HEK293 (cell line): ENCODE data around the gene ARHGAP22.

Experiments used
- CTCF ChIA-PET: fragments of 350-600 bp; formaldehyde crosslinking; extraction: SDS; loops from one replicate; lab custom pipeline; 2021; ENCODE audit warnings: antibody characterized with exemption; lab: Yijun Ruan, JAX
- POLR2A ChIA-PET: fragments of 300-600 bp; formaldehyde crosslinking; extraction: SDS; loops from one replicate; lab custom pipeline; 2020; ENCODE audit warnings: antibody characterized with exemption, inconsistent platforms; lab: Yijun Ruan, JAX
- H3K27ac ChIP-seq: fragments of 200-500 bp; sonication (Bioruptor generic); 2 replicates; pipeline ENCODE4 v1.5.1; 2014; ENCODE audit warnings: low read depth, low read length, control low read depth, inconsistent platforms; ENCODE audit errors: extremely low read depth
- H3K36me3 ChIP-seq, 2 experiments: fragments of 200-500 bp in 1 of 2; sonication (Bioruptor generic) in 1 of 2; 1 replicate in 1 of 2; 2 replicates in 1 of 2; pipeline ENCODE4 v1.5.1; 2014 to 2017; ENCODE audit warnings: inconsistent platforms in 2 of 2, low read length in 2 of 2; ENCODE audit not compliant: control insufficient read depth in 2 of 2, insufficient read depth in 1 of 2
- H3K4me1 ChIP-seq: fragments of 200-500 bp; sonication (Bioruptor generic); 2 replicates; pipeline ENCODE4 v1.5.1; 2014; ENCODE audit warnings: mild to moderate bottlenecking, low read length, inconsistent platforms; ENCODE audit not compliant: control insufficient read depth, insufficient read depth
- H3K4me3 ChIP-seq: 2 replicates; pipeline ENCODE4 v1.5.1; 2011; ENCODE audit warnings: low read depth, mild to moderate bottlenecking, control low read depth, low read length, moderate library complexity
- H3K9me3 ChIP-seq: fragments of 200-500 bp; sonication (Bioruptor generic); 2 replicates; pipeline ENCODE4 v1.5.1; 2014; ENCODE audit warnings: low read depth, low read length, inconsistent platforms; ENCODE audit not compliant: control insufficient read depth, insufficient read depth
- EGR2 ChIP-seq: fragments of 450-650 bp; formaldehyde crosslinking; IDR thresholded peaks from 2 replicates; pipeline ENCODE4 v1.5.1; 2016; ENCODE audit warnings: low read depth, missing biosample characterization, missing genetic modification characterization
- KLF10 ChIP-seq: fragments of 450-650 bp; IDR thresholded peaks from 2 replicates; pipeline ENCODE4 v1.5.1; 2018; ENCODE audit warnings: missing biosample characterization, mild to moderate bottlenecking, missing genetic modification characterization
- KLF8 ChIP-seq: fragments of 450-650 bp; formaldehyde crosslinking; IDR thresholded peaks from 2 replicates; pipeline ENCODE4 v1.5.1; 2016; ENCODE audit warnings: missing biosample characterization, missing genetic modification characterization
- ZBTB20 ChIP-seq: fragments of 450-650 bp; formaldehyde crosslinking; IDR thresholded peaks from 2 replicates; pipeline ENCODE4 v1.5.1; 2016; ENCODE audit warnings: missing biosample characterization, missing genetic modification characterization
- ZFHX2 ChIP-seq: fragments of 450-650 bp; formaldehyde crosslinking; conservative IDR thresholded peaks from 2 replicates; pipeline ENCODE4 v1.5.1; 2016; ENCODE audit warnings: missing biosample characterization, missing genetic modification characterization
- ZNF146 ChIP-seq: fragments of 450-650 bp; formaldehyde crosslinking; IDR thresholded peaks from 2 replicates; pipeline ENCODE4 v1.5.1; 2016; ENCODE audit warnings: missing biosample characterization, missing genetic modification characterization
- ZNF184 ChIP-seq: fragments of 450-650 bp; IDR thresholded peaks from 2 replicates; pipeline ENCODE4 v1.5.1; 2018; ENCODE audit warnings: missing biosample characterization, mild to moderate bottlenecking, missing genetic modification characterization
- ZNF19 ChIP-seq: fragments of 450-650 bp; formaldehyde crosslinking; IDR thresholded peaks from 2 replicates; pipeline ENCODE4; 2016; ENCODE audit warnings: missing biosample characterization, missing genetic modification characterization, low read depth
- ZNF324 ChIP-seq: fragments of 450-650 bp; formaldehyde crosslinking; IDR thresholded peaks from 2 replicates; pipeline ENCODE4 v1.5.1; 2016; ENCODE audit warnings: missing biosample characterization, missing genetic modification characterization
- ZNF391 ChIP-seq: fragments of 450-650 bp; formaldehyde crosslinking; IDR thresholded peaks from 2 replicates; pipeline ENCODE4 v1.5.1; 2016; ENCODE audit warnings: low read depth, missing biosample characterization, missing genetic modification characterization, borderline replicate concordance
- ZNF510 ChIP-seq: fragments of 450-650 bp; formaldehyde crosslinking; IDR thresholded peaks from 2 replicates; pipeline ENCODE4 v1.5.1; 2018; ENCODE audit warnings: mild to moderate bottlenecking, missing genetic modification characterization, missing biosample characterization; ENCODE audit not compliant: insufficient replicate concordance
- ZNF555 ChIP-seq: fragments of 450-650 bp; formaldehyde crosslinking; conservative IDR thresholded peaks from 2 replicates; pipeline ENCODE4 v1.5.1; 2017; ENCODE audit warnings: missing biosample characterization, mild to moderate bottlenecking, missing genetic modification characterization, inconsistent platforms
- ZNF585B ChIP-seq: fragments of 450-650 bp; formaldehyde crosslinking; IDR thresholded peaks from 2 replicates; pipeline ENCODE4 v1.5.1; 2016; ENCODE audit warnings: missing biosample characterization, missing genetic modification characterization
- ZNF600 ChIP-seq: fragments of 450-650 bp; formaldehyde crosslinking; IDR thresholded peaks from 2 replicates; pipeline ENCODE4 v1.5.1; 2016; ENCODE audit warnings: missing biosample characterization, missing genetic modification characterization
- ZNF654 ChIP-seq: fragments of 450-650 bp; formaldehyde crosslinking; IDR thresholded peaks from 2 replicates; pipeline ENCODE4 v1.5.1; 2016; ENCODE audit warnings: low read depth, missing biosample characterization, missing genetic modification characterization
- ZNF670 ChIP-seq: fragments of 450-650 bp; formaldehyde crosslinking; IDR thresholded peaks from 2 replicates; pipeline ENCODE4 v1.5.1; 2016; ENCODE audit warnings: missing biosample characterization, missing genetic modification characterization, low read depth
- ZNF791 ChIP-seq: fragments of 450-650 bp; formaldehyde crosslinking; IDR thresholded peaks from 2 replicates; pipeline ENCODE4 v1.5.1; 2016; ENCODE audit warnings: missing biosample characterization, missing genetic modification characterization
- TF ChIP-seq, protein P1 (sequence below): fragments of 450-650 bp; formaldehyde crosslinking; IDR thresholded peaks from 2 replicates; pipeline ENCODE4 v1.5.1; 2016; ENCODE audit warnings: missing biosample characterization, missing genetic modification characterization
- TF ChIP-seq, protein P2 (sequence below): fragments of 450-650 bp; formaldehyde crosslinking; IDR thresholded peaks from 2 replicates; pipeline ENCODE4 v1.5.1; 2017; ENCODE audit warnings: missing biosample characterization, mild to moderate bottlenecking, missing genetic modification characterization, moderate library complexity
- TF ChIP-seq, protein P3 (sequence below): fragments of 450-650 bp; formaldehyde crosslinking; IDR thresholded peaks from 2 replicates; pipeline ENCODE4 v1.5.1; 2016; ENCODE audit warnings: missing biosample characterization, missing genetic modification characterization
- TF ChIP-seq, protein P4 (sequence below): fragments of 450-650 bp; formaldehyde crosslinking; IDR thresholded peaks from 2 replicates; pipeline ENCODE4 v1.5.1; 2016; ENCODE audit warnings: missing biosample characterization, missing genetic modification characterization
- TF ChIP-seq, protein P5 (sequence below): fragments of 450-650 bp; formaldehyde crosslinking; IDR thresholded peaks from 2 replicates; pipeline ENCODE4 v1.5.1; 2017; ENCODE audit warnings: missing biosample characterization, missing genetic modification characterization

ARHGAP22 gene

DNA sequence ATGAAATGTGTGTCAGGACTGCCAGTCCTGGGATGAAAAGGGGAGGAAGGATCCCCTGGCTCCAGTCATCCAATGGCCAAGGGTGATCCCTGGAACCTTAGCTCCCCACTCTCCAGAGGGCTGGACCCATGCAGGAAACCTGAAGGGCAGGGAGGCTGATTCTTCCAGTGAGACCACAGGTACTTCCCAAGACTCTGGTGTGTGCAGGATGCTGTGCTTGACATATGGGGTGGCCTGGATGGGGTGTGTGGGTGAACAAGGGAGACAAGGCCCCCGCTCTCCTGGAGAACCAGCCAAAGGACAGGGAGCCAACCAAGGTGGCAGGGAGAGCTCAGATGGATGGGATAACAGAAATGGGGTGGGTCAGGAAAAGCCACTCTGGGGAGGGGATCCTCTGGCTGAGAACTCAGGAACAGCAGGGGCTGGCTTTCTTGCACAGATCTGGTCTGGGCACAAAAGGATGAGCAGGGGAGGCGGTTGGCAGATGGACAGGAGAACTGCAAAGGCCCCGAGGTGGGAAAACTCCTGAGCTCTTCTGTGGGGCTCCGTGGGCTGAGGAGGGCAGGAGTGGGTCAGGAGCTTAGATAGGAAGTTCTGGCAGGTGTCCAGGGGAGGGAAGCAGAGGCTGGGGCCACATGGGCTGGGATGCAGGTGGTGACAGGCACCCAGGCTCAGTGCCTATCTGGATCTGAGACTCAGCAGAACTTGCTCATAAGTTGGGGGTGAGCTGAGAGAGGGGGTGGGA lies 100.6 kb downstream of the ARHGAP22 start:
- Histone ChIP-seq H3K4me1 (peaks cover 5% of the 10 kb centered on the region), H3K27ac (no peak overlapping the region), H3K4me3 (no peak overlapping the region), H3K36me3 (no peaks in the 10 kb centered on the region), H3K9me3 (no peaks in the 10 kb centered on the region)
- ChIA-PET POLR2A (no interaction called here), CTCF (interaction anchor here (0.6 to 1.6 kb wide), 5 partner anchors 8 to 141 kb away, joined by 4 to 5 read pairs (median 4); no protein-coding TSS in a partner anchor)
- TF ChIP-seq ZFHX2 (0 out of 2 replicates have a peak, but pooled peaks have one; percentile 27), ZNF184 (tag by site-specific recombination) (no peak), EGR2 (tag by site-specific recombination) (peak; percentile 22; the same call in 1 of the 2 replicates)

DNA sequence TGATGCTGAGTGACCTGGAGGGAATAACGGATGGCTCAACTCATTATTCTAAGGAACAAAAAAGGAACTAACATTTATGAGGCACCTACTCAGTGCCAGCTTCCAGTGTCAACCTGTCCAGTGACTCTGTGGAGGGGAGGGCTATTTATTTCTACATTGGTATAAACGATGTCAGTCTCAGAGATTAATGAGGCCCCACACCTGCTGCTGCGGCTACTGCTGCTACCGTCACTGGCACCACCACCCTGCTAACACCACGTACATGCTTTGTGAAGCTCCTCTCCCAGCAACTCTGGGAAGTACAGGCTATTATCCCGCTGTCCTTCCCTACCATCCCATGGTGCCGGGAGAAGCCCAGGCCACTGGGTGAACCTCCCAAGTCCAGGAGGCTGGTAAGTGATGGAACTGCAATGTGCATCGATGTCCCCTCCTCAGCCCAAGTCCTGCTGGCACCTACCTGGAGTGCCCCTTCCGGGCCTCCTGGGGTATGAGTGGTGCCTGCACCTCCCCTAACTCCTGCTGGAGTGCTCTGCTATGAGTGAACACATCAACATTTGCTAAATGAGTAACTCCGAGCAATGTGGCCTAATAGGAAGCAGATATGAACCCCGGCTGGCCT lies 101.5 kb downstream of the ARHGAP22 start:
- POLR2A ChIA-PET, result no interaction called here
- H3K36me3 ChIP-seq, result no peaks in the 10 kb centered on the region
- CTCF ChIA-PET, result interaction anchor here (0.6 to 1.6 kb wide), 3 partner anchors 57 to 140 kb away, joined by 4 to 5 read pairs (median 5); no protein-coding TSS in a partner anchor
- no peaks in the 10 kb centered on the region for H3K9me3 ChIP-seq
- H3K4me1 ChIP-seq, result peaks cover 5% of the 10 kb centered on the region
- H3K27ac ChIP-seq, result no peak overlapping the region
- TF ChIP-seq, protein P1, sequence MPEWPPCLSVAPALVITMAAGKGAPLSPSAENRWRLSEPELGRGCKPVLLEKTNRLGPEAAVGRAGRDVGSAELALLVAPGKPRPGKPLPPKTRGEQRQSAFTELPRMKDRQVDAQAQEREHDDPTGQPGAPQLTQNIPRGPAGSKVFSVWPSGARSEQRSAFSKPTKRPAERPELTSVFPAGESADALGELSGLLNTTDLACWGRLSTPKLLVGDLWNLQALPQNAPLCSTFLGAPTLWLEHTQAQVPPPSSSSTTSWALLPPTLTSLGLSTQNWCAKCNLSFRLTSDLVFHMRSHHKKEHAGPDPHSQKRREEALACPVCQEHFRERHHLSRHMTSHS (tag by site-specific recombination), result no peak
- no peak for TF ChIP-seq ZNF391 (tag by site-specific recombination)
- TF ChIP-seq KLF10 (tag by site-specific recombination), result no peak
- TF ChIP-seq, protein P2, sequence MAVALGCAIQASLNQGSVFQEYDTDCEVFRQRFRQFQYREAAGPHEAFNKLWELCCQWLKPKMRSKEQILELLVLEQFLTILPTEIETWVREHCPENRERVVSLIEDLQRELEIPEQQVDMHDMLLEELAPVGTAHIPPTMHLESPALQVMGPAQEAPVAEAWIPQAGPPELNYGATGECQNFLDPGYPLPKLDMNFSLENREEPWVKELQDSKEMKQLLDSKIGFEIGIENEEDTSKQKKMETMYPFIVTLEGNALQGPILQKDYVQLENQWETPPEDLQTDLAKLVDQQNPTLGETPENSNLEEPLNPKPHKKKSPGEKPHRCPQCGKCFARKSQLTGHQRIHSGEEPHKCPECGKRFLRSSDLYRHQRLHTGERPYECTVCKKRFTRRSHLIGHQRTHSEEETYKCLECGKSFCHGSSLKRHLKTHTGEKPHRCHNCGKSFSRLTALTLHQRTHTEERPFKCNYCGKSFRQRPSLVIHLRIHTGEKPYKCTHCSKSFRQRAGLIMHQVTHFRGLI (tag by site-specific recombination), result no peak
- TF ChIP-seq ZNF19 (tag by site-specific recombination), result no peak
- no peak for TF ChIP-seq KLF8
- no peak for TF ChIP-seq ZNF585B (tag by site-specific recombination)
- no peak for TF ChIP-seq ZNF510
- TF ChIP-seq, protein P3, sequence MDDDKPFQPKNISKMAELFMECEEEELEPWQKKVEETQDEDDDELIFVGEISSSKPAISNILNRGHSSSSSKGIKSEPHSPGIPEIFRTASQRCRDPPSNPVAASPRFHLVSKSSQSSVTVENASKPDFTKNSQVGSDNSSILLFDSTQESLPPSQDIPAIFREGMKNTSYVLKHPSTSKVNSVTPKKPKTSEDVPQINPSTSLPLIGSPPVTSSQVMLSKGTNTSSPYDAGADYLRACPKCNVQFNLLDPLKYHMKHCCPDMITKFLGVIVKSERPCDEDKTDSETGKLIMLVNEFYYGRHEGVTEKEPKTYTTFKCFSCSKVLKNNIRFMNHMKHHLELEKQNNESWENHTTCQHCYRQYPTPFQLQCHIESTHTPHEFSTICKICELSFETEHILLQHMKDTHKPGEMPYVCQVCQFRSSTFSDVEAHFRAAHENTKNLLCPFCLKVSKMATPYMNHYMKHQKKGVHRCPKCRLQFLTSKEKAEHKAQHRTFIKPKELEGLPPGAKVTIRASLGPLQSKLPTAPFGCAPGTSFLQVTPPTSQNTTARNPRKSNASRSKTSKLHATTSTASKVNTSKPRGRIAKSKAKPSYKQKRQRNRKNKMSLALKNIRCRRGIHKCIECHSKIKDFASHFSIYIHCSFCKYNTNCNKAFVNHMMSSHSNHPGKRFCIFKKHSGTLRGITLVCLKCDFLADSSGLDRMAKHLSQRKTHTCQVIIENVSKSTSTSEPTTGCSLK (tag by site-specific recombination), result no peak
- TF ChIP-seq ZNF324 (tag by site-specific recombination), result no peak
- TF ChIP-seq ZNF600, result no peak
- no peak for TF ChIP-seq ZNF791 (tag by site-specific recombination)
- TF ChIP-seq ZNF670 (tag by site-specific recombination), result no peak
- TF ChIP-seq ZBTB20 (tag by site-specific recombination), result no peak
- TF ChIP-seq ZNF654 (tag by site-specific recombination), result no peak
- TF ChIP-seq ZNF146 (tag by site-specific recombination), result no peak
- TF ChIP-seq ZNF555 (tag by site-specific recombination), result no peak
- TF ChIP-seq, protein P4, sequence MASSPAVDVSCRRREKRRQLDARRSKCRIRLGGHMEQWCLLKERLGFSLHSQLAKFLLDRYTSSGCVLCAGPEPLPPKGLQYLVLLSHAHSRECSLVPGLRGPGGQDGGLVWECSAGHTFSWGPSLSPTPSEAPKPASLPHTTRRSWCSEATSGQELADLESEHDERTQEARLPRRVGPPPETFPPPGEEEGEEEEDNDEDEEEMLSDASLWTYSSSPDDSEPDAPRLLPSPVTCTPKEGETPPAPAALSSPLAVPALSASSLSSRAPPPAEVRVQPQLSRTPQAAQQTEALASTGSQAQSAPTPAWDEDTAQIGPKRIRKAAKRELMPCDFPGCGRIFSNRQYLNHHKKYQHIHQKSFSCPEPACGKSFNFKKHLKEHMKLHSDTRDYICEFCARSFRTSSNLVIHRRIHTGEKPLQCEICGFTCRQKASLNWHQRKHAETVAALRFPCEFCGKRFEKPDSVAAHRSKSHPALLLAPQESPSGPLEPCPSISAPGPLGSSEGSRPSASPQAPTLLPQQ, result no peak
- TF ChIP-seq, protein P5, sequence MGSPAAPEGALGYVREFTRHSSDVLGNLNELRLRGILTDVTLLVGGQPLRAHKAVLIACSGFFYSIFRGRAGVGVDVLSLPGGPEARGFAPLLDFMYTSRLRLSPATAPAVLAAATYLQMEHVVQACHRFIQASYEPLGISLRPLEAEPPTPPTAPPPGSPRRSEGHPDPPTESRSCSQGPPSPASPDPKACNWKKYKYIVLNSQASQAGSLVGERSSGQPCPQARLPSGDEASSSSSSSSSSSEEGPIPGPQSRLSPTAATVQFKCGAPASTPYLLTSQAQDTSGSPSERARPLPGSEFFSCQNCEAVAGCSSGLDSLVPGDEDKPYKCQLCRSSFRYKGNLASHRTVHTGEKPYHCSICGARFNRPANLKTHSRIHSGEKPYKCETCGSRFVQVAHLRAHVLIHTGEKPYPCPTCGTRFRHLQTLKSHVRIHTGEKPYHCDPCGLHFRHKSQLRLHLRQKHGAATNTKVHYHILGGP (tag by site-specific recombination), result no peak
- no peak overlapping the region for H3K4me3 ChIP-seq
